NT2/D1 (cell line): ENCODE data around the gene TCF4.

Experiments used
- SUZ12 ChIP-seq: IDR thresholded peaks from 2 replicates; pipeline ENCODE4 v1.6.1; 2011; ENCODE audit not compliant: insufficient read length, insufficient read depth; ENCODE audit errors: extremely low read depth
- YY1 ChIP-seq: IDR thresholded peaks from 2 replicates; pipeline ENCODE4 v1.6.1; 2011; ENCODE audit not compliant: insufficient read length, insufficient read depth
- ZNF274 ChIP-seq: IDR thresholded peaks from 2 replicates; pipeline ENCODE4 v1.6.1; 2011; ENCODE audit warnings: mild to moderate bottlenecking, low read depth, low read length

- TF ChIP-seq YY1 = no peak
- no peak for TF ChIP-seq ZNF274
- TF ChIP-seq SUZ12 = no peak
Observed at GRCh38 chr18:55265130-55265675, 322.8 kb downstream of the TCF4 start.
